T-helper 2 cell (primary cell): Measurements from ENCODE around the gene EXOC4.

Experiments
- DNase-seq, 5 experiments: peaks; one replicate each; pipeline versions ENCODE4 v3.0.0 to v3.0.0-alpha.2; 2012 to 2022

Gene EXOC4

GRCh38 chr7:133497061-133497460 lies 244.2 kb downstream of the EXOC4 start:
- DNase-seq, result no peak

DNA sequence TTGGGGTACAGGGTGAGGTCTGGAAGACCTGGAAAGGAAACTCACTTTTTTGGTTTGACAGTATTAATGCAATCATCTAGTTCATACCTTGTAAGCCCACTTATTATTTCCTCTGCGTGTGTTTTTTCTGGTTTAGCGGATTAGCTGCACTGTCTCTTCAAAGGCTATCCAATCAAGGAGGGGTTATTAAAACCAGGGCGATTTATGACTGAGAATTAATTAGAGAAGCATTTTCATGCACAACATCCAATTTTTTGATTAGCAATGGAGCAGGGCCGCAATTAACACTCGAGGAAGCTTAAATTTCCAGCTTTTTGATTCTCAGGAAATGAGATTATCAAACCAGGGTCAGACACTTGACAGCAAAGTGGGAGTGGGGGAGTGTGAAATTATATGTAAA lies 248.9 kb downstream of the EXOC4 start:
- no peak for DNase-seq

- DNase-seq, result no peak
These were observed 249.6 kb downstream of the EXOC4 start for GRCh38 chr7:133502498-133502897.

DNA sequence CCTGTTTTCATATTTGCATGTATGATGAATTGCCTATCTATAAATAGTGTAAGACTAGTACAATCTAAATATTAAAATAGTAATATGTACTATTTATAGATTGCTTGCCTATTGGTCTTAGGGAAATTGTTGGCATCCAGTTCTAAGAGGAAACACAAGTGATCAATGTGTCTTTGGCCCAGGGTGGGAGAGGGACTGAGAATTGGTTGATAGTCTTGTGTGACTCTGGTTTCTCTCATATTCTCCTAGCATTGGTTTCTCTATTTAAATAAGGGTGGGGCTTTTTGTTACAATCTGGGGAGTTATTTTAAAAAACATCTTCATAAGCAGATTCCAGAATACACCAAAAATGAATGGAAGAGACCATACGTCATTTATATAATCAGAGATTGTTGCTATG lies 250.1 kb downstream of the EXOC4 start:
- no peak for DNase-seq

DNA sequence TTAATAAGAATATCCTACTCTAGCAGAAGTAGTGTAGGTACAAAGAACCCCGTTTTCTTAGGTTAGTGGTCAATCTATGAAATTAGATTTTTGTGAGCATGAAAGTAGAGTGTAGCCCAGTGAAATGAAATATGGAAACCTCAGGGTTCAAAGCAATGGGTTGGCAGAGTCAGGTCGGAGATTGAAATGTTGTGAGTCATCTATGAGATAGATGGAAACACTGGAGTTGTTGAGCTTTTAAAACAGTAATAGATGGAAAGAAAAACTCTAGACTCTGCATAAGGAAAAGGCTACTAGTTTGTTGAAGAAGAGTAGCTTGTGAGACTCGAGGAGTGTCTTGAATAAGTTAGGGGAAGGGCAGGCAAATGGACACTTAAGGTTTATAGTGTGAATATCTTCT lies 251.9 kb downstream of the EXOC4 start:
- no peak for DNase-seq

- DNase-seq, result no peak
These were observed 256.9 kb downstream of the EXOC4 start for GRCh38 chr7:133509822-133510221.

GRCh38 chr7:133510326-133511055 lies 257.6 kb downstream of the EXOC4 start:
- no peak for DNase-seq

- no peak for DNase-seq
These were observed 258.4 kb downstream of the EXOC4 start for GRCh38 chr7:133511252-133511651.

DNA sequence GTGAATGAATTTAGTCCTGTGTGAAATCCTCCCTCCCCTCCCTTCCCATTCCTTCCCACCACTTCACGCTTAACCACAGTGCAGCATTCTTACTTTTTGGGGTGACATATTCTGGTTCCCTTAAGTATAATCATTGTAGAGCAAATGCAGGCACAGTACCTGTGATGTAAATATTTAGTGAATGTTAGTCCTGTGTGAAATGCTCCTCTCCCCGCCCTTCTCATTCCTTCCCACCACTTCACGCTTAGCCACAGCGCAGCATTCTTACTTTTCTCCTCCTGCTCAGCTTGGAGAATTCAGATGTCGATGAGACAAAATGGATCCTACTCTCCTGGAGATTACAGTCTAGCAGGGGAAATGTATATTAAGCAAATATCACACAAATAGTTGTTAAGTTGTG lies 258.8 kb downstream of the EXOC4 start:
- DNase-seq, result no peak

- DNase-seq, result peak in 1 of 5 experiments; percentile 60
These were observed 259.7 kb downstream of the EXOC4 start for GRCh38 chr7:133512560-133512959.

DNA sequence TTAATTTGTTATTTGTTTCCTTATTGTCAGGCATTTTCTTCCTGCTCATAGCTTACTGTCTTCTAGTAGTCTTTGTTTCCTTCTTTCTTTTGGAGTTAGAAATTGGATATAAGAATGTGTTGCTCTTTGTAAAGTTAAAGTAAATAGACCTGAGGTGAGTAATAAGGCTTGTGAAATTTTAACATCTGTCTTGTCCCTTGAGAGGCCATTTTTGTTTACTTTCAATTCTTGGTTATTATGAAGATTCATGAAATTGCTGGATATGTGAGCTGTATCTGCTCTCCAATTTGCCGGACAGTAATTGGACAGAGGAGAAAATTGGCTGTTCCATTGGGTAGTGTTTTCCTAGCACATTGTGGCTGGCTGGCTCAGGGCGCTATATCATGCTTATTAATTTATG lies 260.7 kb downstream of the EXOC4 start:
- DNase-seq, result no peak

GRCh38 chr7:133514551-133514950 lies 261.7 kb downstream of the EXOC4 start:
- DNase-seq, result no peak

DNA sequence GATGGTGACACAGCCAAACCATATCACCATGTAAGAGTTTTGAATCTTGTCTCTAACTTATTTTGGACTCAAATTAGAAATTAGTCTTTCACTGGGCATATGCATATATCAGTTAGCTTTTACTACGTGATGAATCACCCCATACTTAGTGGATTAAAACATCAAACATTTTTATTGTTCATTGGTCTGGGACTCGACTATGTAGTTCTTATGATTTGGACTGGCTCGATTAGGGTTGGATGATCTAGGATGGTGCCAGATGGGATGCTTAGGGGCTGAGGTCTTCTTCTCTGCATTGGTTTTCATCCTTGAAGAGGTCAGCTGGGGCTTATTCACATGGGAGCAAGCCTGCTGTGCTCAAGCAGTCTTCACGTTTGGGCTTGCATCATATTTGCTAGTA lies 264.9 kb downstream of the EXOC4 start:
- no peak for DNase-seq

DNA sequence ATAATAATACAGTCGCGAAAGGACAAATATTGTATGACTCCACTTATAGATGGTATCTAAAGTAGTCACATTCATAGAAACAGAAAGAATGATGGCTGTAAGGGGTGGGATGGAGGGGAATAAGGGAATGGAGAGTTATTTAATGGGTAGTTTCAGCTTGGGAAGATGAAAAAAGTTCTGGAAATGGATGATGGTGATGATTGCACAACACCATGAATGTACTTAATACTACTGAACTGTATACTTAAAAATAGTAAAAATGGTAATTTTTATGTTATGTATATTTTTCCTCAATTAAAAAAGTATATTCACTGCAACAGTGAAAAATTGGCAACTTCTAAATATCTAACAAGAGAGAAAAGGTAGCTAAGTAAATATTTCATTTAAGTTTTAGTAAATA lies 265.8 kb downstream of the EXOC4 start:
- no peak for DNase-seq

- DNase-seq, result no peak
These were observed 267.4 kb downstream of the EXOC4 start for GRCh38 chr7:133520248-133520647.

DNA sequence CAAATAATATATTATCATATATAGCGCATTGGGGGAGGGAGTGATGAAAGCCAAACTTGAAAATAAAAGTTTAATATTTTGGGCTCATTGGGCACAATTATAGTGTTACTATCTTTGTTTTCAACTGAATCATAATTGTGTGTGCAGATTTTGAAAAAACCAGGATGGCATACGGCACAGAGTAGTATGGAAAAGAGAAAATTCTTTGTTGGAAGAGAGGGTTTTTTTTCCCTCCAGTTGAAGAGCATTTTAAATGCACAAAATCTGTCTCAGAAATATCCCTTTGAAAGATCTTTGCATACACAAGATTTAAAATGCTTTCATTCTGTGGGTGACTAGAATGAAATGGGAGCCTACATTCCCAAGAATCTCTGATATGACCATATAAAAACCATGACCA lies 269.6 kb downstream of the EXOC4 start:
- DNase-seq, result no peak

DNA sequence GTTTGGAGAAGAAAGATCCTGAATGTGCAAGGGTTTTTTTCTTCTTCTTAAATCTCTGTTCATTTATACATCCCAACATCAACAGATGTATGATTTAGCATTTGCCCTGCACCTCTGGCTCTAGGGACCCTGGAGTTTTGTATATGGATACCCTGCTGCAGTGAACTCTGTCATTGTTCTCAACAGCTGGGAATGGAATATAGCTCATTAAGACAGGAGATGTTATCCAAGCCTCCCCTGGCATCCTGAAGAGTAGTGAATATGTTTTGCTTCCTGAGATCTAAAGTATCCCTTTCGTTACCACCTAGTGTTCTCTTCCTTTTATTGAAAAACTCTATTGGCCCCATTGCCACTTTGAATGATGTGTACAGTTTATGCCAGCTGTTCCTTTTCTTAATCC lies 275.9 kb downstream of the EXOC4 start:
- DNase-seq, result no peak

DNA sequence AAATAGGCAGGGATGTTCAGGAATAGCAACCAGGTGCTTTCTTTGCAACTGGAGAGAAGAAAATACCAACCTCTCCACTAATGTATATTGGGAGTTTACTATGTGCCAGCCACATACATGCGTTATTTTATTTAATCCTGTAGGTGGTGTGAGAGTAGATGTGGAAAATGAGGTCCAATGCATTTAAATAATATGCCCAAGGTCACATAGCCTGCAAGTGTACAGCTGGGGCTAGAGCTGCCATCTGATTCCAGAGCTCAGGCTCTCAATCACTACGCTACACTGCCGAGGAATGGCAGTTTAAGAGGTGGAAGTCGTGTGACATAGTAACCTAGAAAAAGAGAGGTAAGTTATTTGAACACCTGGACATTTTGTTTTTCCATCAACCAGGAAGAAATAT lies 277.0 kb downstream of the EXOC4 start:
- DNase-seq, result no peak

DNA sequence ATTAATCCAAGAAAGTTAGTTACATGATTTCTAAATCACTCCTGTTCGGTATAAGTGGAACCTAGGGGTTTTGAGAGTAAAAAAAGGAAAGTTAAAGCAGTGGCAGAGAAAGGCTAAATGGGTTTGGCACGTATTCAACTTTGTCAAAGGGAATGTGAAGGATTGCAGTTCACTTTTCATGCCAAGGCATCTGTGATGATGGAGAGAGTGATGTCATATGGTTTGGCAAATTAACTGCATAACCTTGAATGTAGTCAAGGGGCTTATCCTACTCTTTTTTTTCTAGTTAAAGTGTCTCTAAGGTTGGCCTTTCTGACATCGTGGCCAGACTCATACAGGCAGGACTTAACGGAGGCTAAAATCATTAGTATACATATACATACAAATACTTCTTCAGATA lies 277.8 kb downstream of the EXOC4 start:
- DNase-seq, result no peak

DNA sequence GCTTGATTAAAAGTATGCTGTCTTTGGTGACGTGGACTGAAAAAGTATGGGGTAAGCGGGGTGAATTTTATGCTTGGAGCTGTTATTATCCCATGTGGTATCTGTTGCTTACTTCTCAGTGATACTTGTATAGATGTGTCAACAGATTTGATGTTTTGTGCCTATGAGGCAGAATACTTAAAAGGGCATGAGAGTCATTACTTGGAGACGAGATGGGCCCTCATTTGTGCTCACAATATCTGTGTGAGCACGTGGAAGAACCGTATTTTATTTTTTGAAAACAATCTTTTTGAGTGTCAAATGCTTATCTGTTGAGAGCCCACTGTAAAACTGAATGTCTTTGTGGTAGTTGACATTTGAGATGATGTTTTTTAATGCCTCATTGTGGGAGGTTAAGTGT lies 281.9 kb downstream of the EXOC4 start:
- no peak for DNase-seq

DNA sequence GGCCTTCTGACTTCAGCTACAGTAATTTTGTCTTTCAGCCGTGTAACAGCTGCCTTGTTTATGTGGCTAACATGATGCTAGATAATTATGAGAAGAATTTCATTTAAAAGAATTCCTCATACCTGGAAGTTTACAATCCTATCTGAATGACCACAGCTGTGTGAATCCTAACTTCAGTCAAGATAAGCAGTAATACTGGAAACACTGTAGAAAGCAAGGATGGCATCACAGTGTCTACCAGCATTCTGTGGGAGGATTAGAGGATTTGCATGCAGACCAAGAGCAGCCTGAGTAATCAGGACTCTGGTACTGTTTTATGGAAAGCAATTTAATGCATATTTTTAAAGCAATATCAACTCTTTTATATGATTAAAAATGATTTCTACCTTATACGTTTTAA lies 282.4 kb downstream of the EXOC4 start:
- DNase-seq, result no peak

DNA sequence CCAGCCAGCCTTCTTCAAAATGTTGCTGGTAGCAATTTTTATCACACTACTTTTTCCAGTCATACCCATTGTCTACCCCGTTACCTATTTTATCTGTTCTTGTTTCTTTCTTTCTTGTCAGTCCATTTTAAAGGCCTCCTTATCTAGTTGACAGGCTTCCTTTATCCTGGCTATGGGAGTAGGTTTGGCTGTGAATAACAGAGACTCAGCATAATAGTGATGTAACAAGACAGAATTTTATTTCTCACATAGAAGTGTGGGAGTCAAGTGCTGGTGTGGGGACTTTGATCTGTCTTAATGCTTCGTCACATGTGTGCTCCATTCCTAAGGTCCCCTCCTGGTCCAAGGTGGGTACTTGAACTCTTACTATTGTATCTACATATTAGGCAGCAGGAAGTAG lies 283.6 kb downstream of the EXOC4 start:
- DNase-seq, result no peak

DNA sequence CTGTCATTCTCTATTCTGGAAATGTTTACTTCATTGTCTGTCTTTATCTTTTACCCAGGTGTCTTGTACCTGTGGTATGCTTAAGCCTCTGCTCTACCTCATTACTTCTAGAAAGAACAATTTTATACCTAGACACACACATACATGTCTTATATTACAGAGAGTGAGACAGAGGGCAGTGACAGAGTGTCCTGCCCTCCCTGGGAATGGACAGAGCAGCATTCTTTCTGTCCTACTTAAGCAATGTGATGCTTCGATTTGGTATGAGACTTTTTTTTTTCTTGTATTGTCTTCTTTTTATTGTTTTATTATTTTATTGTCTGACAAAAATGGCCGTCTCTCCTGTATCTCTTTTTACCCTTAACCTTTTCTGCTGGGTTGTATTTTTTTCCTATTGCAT lies 286.1 kb downstream of the EXOC4 start:
- DNase-seq, result no peak

GRCh38 chr7:133540096-133540860 lies 287.4 kb downstream of the EXOC4 start:
- no peak for DNase-seq
